ENCODE data around the gene RGL1. TPM values are rescaled to one million over a fixed set of nuclear protein-coding genes. Genes with fewer than 3 reads are reported as not detected.

RGL1 gene
- total RNA-seq, 1 donor, result 24.6 TPM

- Histone ChIP-seq H3K4me2 (ENCODE audit: insufficient read depth, low read length) (no peak overlapping the region), H3K4me1 (ENCODE audit: insufficient read depth, low read length) (peaks cover 6% of the 10 kb centered on the region), H3K36me3 (ENCODE audit: insufficient read depth, low read length) (no peaks in the 10 kb centered on the region), H2AFZ (ENCODE audit: low read length) (no peak overlapping the region), H3K27ac (ENCODE audit: low read depth, low read length) (no peak overlapping the region), H3K27me3 (ENCODE audit: insufficient read depth, low read length) (no peaks in the 10 kb centered on the region), H3K79me2 (ENCODE audit: insufficient read depth, low read length) (no peaks in the 10 kb centered on the region), H3K9me3 (ENCODE audit: low read depth, low read length) (no peaks in the 10 kb centered on the region), H3K4me3 (ENCODE audit: insufficient read depth, low read length) (no peak overlapping the region), H4K20me1 (ENCODE audit: insufficient read depth, low read length) (no peaks in the 10 kb centered on the region)
- DNase-seq (ENCODE audit: insufficient read length, low spot score, missing footprints), result no peak
- TF ChIP-seq CTCF (IDR thresholded peaks at IDR 0.05; ENCODE audit: extremely low read depth, low read depth, low read length), result no peak
Observed at GRCh38 chr1:183937611-183938010, 132.7 kb downstream of the RGL1 start.

DNA sequence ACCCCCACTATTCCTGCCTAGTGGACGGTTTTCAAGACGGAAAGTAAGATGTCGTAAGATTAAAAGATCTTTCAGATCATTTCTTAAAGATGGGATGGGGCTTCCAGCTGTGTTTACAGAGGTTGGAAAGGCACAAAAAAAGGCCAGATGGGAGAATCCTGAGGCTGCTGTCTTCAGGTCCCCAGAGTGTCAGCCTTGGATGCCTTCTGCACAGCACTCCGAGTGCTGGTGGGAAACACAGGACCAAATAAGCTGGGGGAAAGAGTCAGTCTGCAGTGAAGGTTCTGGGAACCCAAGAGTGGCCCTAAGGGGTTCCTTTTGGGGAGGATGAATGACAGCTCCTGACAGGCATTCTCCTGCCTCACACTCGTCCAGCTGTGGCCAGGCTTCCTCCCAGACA lies 136.1 kb downstream of the RGL1 start:
- TF ChIP-seq CTCF (IDR thresholded peaks at IDR 0.05; ENCODE audit: extremely low read depth, low read depth, low read length), result no peak
- no peak overlapping the region for H3K27ac ChIP-seq (ENCODE audit: low read depth, low read length)
- no peaks in the 10 kb centered on the region for H3K36me3 ChIP-seq (ENCODE audit: insufficient read depth, low read length)
- H3K79me2 ChIP-seq (ENCODE audit: insufficient read depth, low read length), result no peaks in the 10 kb centered on the region
- no peak for DNase-seq (ENCODE audit: insufficient read length, low spot score, missing footprints)
- no peaks in the 10 kb centered on the region for H4K20me1 ChIP-seq (ENCODE audit: insufficient read depth, low read length)
- no peak overlapping the region for H3K4me2 ChIP-seq (ENCODE audit: insufficient read depth, low read length)
- H3K4me1 ChIP-seq (ENCODE audit: insufficient read depth, low read length), result peaks cover 15% of the 10 kb centered on the region
- H3K27me3 ChIP-seq (ENCODE audit: insufficient read depth, low read length), result no peaks in the 10 kb centered on the region
- no peak overlapping the region for H2AFZ ChIP-seq (ENCODE audit: low read length)
- H3K9me3 ChIP-seq (ENCODE audit: low read depth, low read length), result no peaks in the 10 kb centered on the region
- no peak overlapping the region for H3K4me3 ChIP-seq (ENCODE audit: insufficient read depth, low read length)

DNA sequence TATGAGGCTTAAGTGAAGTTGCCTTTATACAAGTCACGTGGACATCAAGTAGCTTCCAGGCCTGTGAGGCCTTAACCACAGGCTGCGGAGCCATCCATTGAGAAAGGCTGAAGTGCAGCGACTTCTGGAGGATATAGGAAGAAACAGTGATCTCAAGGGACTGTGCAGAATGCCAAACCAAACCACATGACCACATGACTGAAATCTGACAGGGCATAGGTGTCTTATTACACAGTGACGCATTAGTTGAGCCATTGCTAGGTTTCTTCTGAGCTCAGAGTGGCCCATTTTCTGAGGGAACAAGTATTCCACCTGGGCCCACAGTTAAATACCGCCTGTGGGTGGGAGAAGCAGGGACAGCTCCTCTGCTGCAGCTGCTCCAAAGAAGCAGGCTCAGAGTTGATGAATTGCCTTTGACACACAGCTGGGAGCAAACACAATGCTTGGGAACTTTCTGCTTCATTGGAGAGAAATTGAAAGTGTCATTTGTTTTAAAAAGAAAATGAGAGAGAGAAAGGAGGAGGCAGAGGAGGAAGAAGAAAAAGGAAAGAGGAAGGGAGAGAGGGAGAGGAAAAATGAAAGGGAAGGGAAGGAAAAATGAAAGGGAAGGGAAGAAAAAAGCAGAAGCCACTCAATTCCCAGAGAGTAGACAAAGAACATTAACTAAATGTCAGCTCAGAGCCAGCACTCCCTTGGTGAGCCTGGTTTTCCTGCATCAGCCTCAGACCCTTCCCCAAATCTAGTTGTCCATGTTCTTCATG lies 138.2 kb downstream of the RGL1 start:
- peak overlapping the region; percentile 57 for H3K27ac ChIP-seq (ENCODE audit: low read depth, low read length)
- DNase-seq (ENCODE audit: insufficient read length, low spot score, missing footprints), result peak; percentile 93
- H3K79me2 ChIP-seq (ENCODE audit: insufficient read depth, low read length), result no peaks in the 10 kb centered on the region
- H3K4me3 ChIP-seq (ENCODE audit: insufficient read depth, low read length), result peak overlapping the region; percentile 21
- H3K9me3 ChIP-seq (ENCODE audit: low read depth, low read length), result no peaks in the 10 kb centered on the region
- peak overlapping the region; percentile 67 for H3K4me2 ChIP-seq (ENCODE audit: insufficient read depth, low read length)
- TF ChIP-seq CTCF (IDR thresholded peaks at IDR 0.05; ENCODE audit: extremely low read depth, low read depth, low read length), result peak; percentile 34
- H3K36me3 ChIP-seq (ENCODE audit: insufficient read depth, low read length), result no peaks in the 10 kb centered on the region
- H2AFZ ChIP-seq (ENCODE audit: low read length), result peak overlapping the region; percentile 69
- H4K20me1 ChIP-seq (ENCODE audit: insufficient read depth, low read length), result no peaks in the 10 kb centered on the region
- peaks cover 15% of the 10 kb centered on the region for H3K4me1 ChIP-seq (ENCODE audit: insufficient read depth, low read length)
- H3K27me3 ChIP-seq (ENCODE audit: insufficient read depth, low read length), result no peaks in the 10 kb centered on the region

DNA sequence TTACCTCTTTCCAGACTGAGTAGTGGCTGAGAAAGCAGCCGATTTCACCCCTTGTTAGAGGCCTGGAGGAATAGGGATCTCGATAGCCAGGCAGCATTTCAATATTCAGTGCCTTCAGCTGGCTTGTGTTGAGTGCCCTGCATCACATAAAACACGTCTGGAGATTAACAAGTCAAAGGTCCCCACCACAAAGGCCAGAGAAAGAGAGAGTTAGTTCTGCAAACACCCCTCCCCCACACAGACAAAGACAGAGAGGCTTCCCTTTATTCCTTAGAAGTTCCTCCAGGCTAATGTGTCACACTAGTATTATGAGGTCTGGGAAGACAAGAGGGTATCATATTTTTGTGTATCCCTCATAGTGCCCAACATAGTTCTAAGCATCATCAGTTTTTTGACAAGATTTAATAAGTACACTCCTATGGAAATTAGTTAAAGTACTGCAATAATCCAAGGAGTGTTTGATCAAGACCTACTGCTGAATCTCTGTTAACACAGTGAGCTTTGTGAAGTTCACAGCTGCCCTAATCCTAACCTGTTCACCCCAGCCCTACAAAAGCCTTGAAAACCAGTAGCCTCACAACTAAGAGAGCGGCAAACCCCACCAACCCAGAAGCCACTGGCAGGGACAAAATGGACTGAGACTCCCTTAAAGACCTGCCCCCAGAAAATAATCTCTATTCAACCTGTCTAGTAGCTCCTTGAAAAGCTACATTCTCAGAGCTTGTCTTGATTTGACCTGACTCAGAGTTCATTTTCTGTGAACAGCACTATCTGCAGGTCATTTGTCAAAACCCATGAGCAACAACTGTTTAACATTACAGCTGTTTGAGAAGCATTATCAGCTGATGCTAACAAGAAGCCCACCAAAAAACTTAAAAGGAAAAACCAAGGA lies 140.8 kb downstream of the RGL1 start:
- no peak for DNase-seq (ENCODE audit: insufficient read length, low spot score, missing footprints)
- H3K9me3 ChIP-seq (ENCODE audit: low read depth, low read length), result no peaks in the 10 kb centered on the region
- peaks cover 15% of the 10 kb centered on the region for H3K4me1 ChIP-seq (ENCODE audit: insufficient read depth, low read length)
- no peaks in the 10 kb centered on the region for H3K36me3 ChIP-seq (ENCODE audit: insufficient read depth, low read length)
- H3K27ac ChIP-seq (ENCODE audit: low read depth, low read length), result no peak overlapping the region
- H3K79me2 ChIP-seq (ENCODE audit: insufficient read depth, low read length), result no peaks in the 10 kb centered on the region
- no peak overlapping the region for H3K4me2 ChIP-seq (ENCODE audit: insufficient read depth, low read length)
- no peaks in the 10 kb centered on the region for H3K27me3 ChIP-seq (ENCODE audit: insufficient read depth, low read length)
- no peaks in the 10 kb centered on the region for H4K20me1 ChIP-seq (ENCODE audit: insufficient read depth, low read length)
- H3K4me3 ChIP-seq (ENCODE audit: insufficient read depth, low read length), result no peak overlapping the region
- H2AFZ ChIP-seq (ENCODE audit: low read length), result no peak overlapping the region
- TF ChIP-seq CTCF (IDR thresholded peaks at IDR 0.05; ENCODE audit: extremely low read depth, low read depth, low read length), result no peak
